HCT116 (cell line): ENCODE results near the gene IRF2BP2. TPM values are rescaled to one million over a fixed set of nuclear protein-coding genes. Genes with fewer than 3 reads are reported as not detected.

Experiments
- ATAC-seq: fragments of 200-7000 bp; cut with Tn5 transposase; 2 replicates; pipeline ENCODE4 v1.9.1; 2020; ENCODE audit warnings: mild to moderate bottlenecking, moderate library complexity
- BruUV-seq: library from RNA; stranded (reverse); fragments of 400-500 nt; replicated peaks from 2 replicates; lab custom pipeline; 2021; lab: Mats Ljungman, UMichigan
- CTCF ChIA-PET: fragments of 300-600 bp; sonication (Branson Sonifier 250); formaldehyde crosslinking; loops from one replicate; lab custom pipeline; 2021; ENCODE audit warnings: antibody characterized with exemption; lab: Charles Lee
- POLR2A ChIA-PET: fragments of 300-600, 350-600 bp; sonication (Branson Sonifier 250); formaldehyde crosslinking; loops from one replicate; lab custom pipeline; 2021; ENCODE audit warnings: antibody characterized with exemption; lab: Charles Lee
- RAD21 ChIA-PET, 2 experiments: fragments of 300-600 bp; sonication (Branson Sonifier 250); formaldehyde crosslinking; loops; one replicate each; lab custom pipeline; 2023; ENCODE audit warnings: low total read pairs in 2 of 2; ENCODE audit not compliant: uncharacterized antibody in 2 of 2, unreplicated experiment in 2 of 2, low non-redundant PET in 1 of 2; lab: Charles Lee
- DNase-seq: peaks from one replicate; pipeline ENCODE4 v3.0.0-alpha.2; 2010; ENCODE audit warnings: low read depth, low spot score
- H2AFZ ChIP-seq: fragments of 200-600 bp; shearing (Covaris generic), sonication (generic); 2 replicates; pipeline ENCODE4 v1.6.1; 2017; ENCODE audit warnings: low read depth, mixed run types, mixed read lengths, antibody characterized with exemption, low read length; ENCODE audit not compliant: poor library complexity, severe bottlenecking
- H3K27ac ChIP-seq: 2 replicates; pipeline ENCODE4 v1.5.1; 2012; ENCODE audit warnings: low read depth, low read length
- H3K27me3 ChIP-seq: fragments of 200-600 bp; sonication (generic); 2 replicates; pipeline ENCODE4 v1.6.1; 2016; ENCODE audit warnings: mixed run types, low read length, mixed read lengths; ENCODE audit not compliant: insufficient read depth
- H3K36me3 ChIP-seq, 2 experiments: fragments of 200-500 bp in 1 of 2; fragments of 200-600 bp in 1 of 2; sonication (Bioruptor generic) in 1 of 2; sonication (generic) in 1 of 2; 2 replicates each; pipeline versions ENCODE4 v1.5.1 to v1.6.1; 2014 to 2016; ENCODE audit warnings: low read length in 2 of 2, inconsistent platforms in 1 of 2, mixed read lengths in 1 of 2, mixed run types in 1 of 2; ENCODE audit not compliant: insufficient read depth in 2 of 2, control insufficient read depth in 1 of 2
- H3K4me1 ChIP-seq, 2 experiments: fragments of 200-600 bp in 1 of 2; sonication (generic) in 1 of 2; 2 replicates each; pipeline versions ENCODE4 v1.5.1 to v1.6.1; 2012 to 2017; ENCODE audit warnings: low read length in 2 of 2, inconsistent platforms in 1 of 2, mild to moderate bottlenecking in 1 of 2, mixed read lengths in 1 of 2, mixed run types in 1 of 2, moderate library complexity in 1 of 2; ENCODE audit not compliant: insufficient read depth in 2 of 2, control insufficient read depth in 1 of 2
- H3K4me2 ChIP-seq: fragments of 200-600 bp; sonication (generic); 2 replicates; pipeline ENCODE4 v1.6.1; 2017; ENCODE audit warnings: mixed run types, low read length, mixed read lengths
- H3K4me3 ChIP-seq, 2 experiments: fragments of 200-600 bp in 1 of 2; sonication (generic) in 1 of 2; replicated peaks in 1 of 2; 2 replicates each; pipeline ENCODE4 v1.5.1; 2011 to 2016; ENCODE audit warnings: low read length in 2 of 2, control low read depth in 1 of 2, low read depth in 1 of 2, mild to moderate bottlenecking in 1 of 2, mixed read lengths in 1 of 2, mixed run types in 1 of 2
- H3K79me2 ChIP-seq: fragments of 200-600 bp; sonication (generic); 2 replicates; pipeline ENCODE4 v1.6.1; 2017; ENCODE audit warnings: mild to moderate bottlenecking, mixed run types, low read length, moderate library complexity, mixed read lengths; ENCODE audit not compliant: insufficient read depth
- H3K9ac ChIP-seq: fragments of 200-600 bp; sonication (generic); 2 replicates; pipeline ENCODE4 v1.6.1; 2016; ENCODE audit warnings: low read length, mixed read lengths
- H3K9me2 ChIP-seq: fragments of 200-600 bp; sonication (generic), shearing (Covaris generic); 2 replicates; pipeline ENCODE4 v1.6.1; 2017; ENCODE audit warnings: mixed run types, mild to moderate bottlenecking, moderate library complexity; ENCODE audit not compliant: insufficient read depth
- H3K9me3 ChIP-seq, 2 experiments: fragments of 200-500 bp in 1 of 2; fragments of 200-600 bp in 1 of 2; sonication (Bioruptor generic) in 1 of 2; sonication (generic) in 1 of 2; 2 replicates each; pipeline ENCODE4 v1.6.1; 2014 to 2017; ENCODE audit warnings: low read length in 2 of 2, mixed read lengths in 2 of 2, inconsistent platforms in 1 of 2, low read depth in 1 of 2, mild to moderate bottlenecking in 1 of 2, mixed run types in 1 of 2, moderate library complexity in 1 of 2; ENCODE audit not compliant: control insufficient read depth in 1 of 2, insufficient read depth in 1 of 2
- H4K20me1 ChIP-seq: fragments of 200-600 bp; sonication (generic), shearing (Covaris generic); 2 replicates; pipeline ENCODE4 v1.6.1; 2017; ENCODE audit warnings: mixed run types, mild to moderate bottlenecking, moderate library complexity; ENCODE audit not compliant: insufficient read depth
- EGR1 ChIP-seq: IDR thresholded peaks from 2 replicates; pipeline ENCODE4 v1.6.1; 2012; ENCODE audit warnings: low read depth
- FOSL1 ChIP-seq: IDR thresholded peaks from 2 replicates; pipeline ENCODE4 v1.6.1; 2012; ENCODE audit warnings: low read depth
- SIN3A ChIP-seq: IDR thresholded peaks from 2 replicates; pipeline ENCODE4 v1.6.1; 2012; ENCODE audit warnings: low read depth
- SRF ChIP-seq: IDR thresholded peaks from 2 replicates; pipeline ENCODE4 v1.6.1; 2012; ENCODE audit warnings: low read depth
- intact Hi-C: fragments of 100-400 bp; cut with micrococcal nuclease; formaldehyde crosslinking; loops from 2 replicates; pipeline ENCODE4 v1.10.0; 2022
- total RNA-seq: library from RNA; stranded (reverse); gene quantifications from one replicate; pipeline ENCODE4 v1.2.1, GENCODE V29; 2021; ENCODE audit not compliant: unreplicated experiment
- TF ChIP-seq, protein P1 (sequence below): IDR thresholded peaks from 2 replicates; pipeline ENCODE4 v1.6.1; 2012; ENCODE audit warnings: low read depth
- TF ChIP-seq, protein P2 (sequence below): IDR thresholded peaks from 2 replicates; pipeline ENCODE4 v1.6.1; 2012

IRF2BP2 gene
- total RNA-seq, 1 experiment from 2014 or later: 61.3 TPM

DNA sequence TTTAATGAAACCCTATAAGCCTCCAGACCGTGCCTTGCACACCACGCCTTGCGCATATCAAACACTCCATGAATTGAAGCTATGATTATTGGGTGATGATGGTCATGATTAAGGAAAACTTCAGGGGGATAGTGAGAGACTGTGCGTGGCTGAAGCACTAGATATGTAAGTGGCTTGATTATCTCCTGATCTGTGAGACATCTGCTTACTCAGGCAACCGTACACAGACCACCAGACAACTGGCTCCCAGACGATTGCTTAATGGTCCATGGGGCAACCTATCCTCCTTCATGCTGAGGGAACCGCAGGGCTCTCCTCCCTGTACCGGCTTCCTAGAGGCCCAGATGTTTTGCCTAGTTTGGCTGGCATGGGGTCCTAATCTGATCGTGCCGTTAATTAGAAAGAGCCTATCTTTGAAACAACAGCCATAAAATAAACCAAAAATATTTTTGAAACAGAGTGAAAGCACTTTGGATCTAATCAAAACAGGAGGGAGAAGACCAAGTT lies 51.6 kb downstream of the IRF2BP2 start:
- POLR2A ChIA-PET: no interaction called here

More for the DNA sequence above, 51.6 kb downstream of the IRF2BP2 start:
- Histone ChIP-seq H3K79me2 (no peaks in the 10 kb centered on the region), H3K9me2 (no peaks in the 10 kb centered on the region), H3K36me3 (no peaks in the 10 kb centered on the region), H3K4me1 (no peaks in the 10 kb centered on the region), H2AFZ (no peak overlapping the region), H3K9me3 (no peaks in the 10 kb centered on the region), H3K4me2 (no peak overlapping the region), H3K9ac (no peak overlapping the region), H3K4me3 (no peak overlapping the region), H4K20me1 (no peaks in the 10 kb centered on the region), H3K27me3 (no peaks in the 10 kb centered on the region), H3K27ac (no peak overlapping the region)
- ATAC-seq (no peak), DNase-seq (no peak)
- CTCF ChIA-PET: no interaction called here
- intact Hi-C loops: no loop called here
- no peak for TF ChIP-seq EGR1
- TF ChIP-seq, protein P1, sequence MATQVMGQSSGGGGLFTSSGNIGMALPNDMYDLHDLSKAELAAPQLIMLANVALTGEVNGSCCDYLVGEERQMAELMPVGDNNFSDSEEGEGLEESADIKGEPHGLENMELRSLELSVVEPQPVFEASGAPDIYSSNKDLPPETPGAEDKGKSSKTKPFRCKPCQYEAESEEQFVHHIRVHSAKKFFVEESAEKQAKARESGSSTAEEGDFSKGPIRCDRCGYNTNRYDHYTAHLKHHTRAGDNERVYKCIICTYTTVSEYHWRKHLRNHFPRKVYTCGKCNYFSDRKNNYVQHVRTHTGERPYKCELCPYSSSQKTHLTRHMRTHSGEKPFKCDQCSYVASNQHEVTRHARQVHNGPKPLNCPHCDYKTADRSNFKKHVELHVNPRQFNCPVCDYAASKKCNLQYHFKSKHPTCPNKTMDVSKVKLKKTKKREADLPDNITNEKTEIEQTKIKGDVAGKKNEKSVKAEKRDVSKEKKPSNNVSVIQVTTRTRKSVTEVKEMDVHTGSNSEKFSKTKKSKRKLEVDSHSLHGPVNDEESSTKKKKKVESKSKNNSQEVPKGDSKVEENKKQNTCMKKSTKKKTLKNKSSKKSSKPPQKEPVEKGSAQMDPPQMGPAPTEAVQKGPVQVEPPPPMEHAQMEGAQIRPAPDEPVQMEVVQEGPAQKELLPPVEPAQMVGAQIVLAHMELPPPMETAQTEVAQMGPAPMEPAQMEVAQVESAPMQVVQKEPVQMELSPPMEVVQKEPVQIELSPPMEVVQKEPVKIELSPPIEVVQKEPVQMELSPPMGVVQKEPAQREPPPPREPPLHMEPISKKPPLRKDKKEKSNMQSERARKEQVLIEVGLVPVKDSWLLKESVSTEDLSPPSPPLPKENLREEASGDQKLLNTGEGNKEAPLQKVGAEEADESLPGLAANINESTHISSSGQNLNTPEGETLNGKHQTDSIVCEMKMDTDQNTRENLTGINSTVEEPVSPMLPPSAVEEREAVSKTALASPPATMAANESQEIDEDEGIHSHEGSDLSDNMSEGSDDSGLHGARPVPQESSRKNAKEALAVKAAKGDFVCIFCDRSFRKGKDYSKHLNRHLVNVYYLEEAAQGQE: no peak
- no peak for TF ChIP-seq SIN3A
- TF ChIP-seq, protein P2, sequence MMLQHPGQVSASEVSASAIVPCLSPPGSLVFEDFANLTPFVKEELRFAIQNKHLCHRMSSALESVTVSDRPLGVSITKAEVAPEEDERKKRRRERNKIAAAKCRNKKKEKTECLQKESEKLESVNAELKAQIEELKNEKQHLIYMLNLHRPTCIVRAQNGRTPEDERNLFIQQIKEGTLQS: no peak
- TF ChIP-seq SRF: no peak
- TF ChIP-seq FOSL1: no peak
- no TSS peak for BruUV-seq
- RAD21 ChIA-PET: no interaction called here
